ENCODE data around the gene ATP5ME. TPM values are rescaled to one million over a fixed set of nuclear protein-coding genes. Genes with fewer than 3 reads are reported as not detected.

Gene ATP5ME
- 100 to 1,000 TPM; 137 to 152 TPM for total RNA-seq
- 100 to 1,000 TPM; 419 to 542 TPM for polyA plus RNA-seq

GRCh38 chr4:674172-675035 is at the start of gene ATP5ME, which contains the start of gene MYL5:
Gene ATP5ME (minus strand): TSS chr4:674276. CDS start chr4:674247, 29 bp downstream.
Gene MYL5 (plus strand): TSS chr4:674542. CDS start chr4:678027, 3,485 bp downstream.
- Histone ChIP-seq H3K9me3 (ENCODE audit: control insufficient read depth in 1 of 2, low read length in 2 of 2) (no peaks in the 10 kb centered on the region), H3K4me3 (ENCODE audit: low read length in 2 of 2) (peak within 1 kb of the TSS; percentile 57 to 76), H3K27ac (ENCODE audit: low read depth, low read length) (peak within 1 kb of the TSS; percentile 99), H3K4me1 (ENCODE audit: insufficient read depth, low read length) (peaks cover 16% of the 10 kb centered on the region), H3K27me3 (ENCODE audit: insufficient read depth, low read length) (no peaks in the 10 kb centered on the region), H3K36me3 (ENCODE audit: insufficient read depth, low read length) (peaks cover 12% of the 10 kb centered on the region)
- ChIA-PET CTCF (ENCODE audit: partially characterized antibody) (interaction anchor here (1.4 to 3.3 kb wide), 2 partner anchors 11 to 430 kb away, joined by 3 to 19 read pairs; no protein-coding TSS in a partner anchor), POLR2A (ENCODE audit: partially characterized antibody) (interaction anchor here (0.6 to 4.4 kb wide), 15 partner anchors 9 to 550 kb away, joined by 3 to 57 read pairs (median 4); partner anchors contain the start of genes GAK, PCGF3, TMEM175 and ZNF718)
- Mint-ChIP-seq H3K36me3 (peaks cover 11 to 19% of the 10 kb centered on the region in 2 donors), H3K4me3 (peak within 1 kb of the TSS; percentile 86 to 93 (median 90)), H3K27ac (peak within 1 kb of the TSS; percentile 85 to 94 (median 92)), H3K4me1 (peaks cover 2 to 18% (median 10%) of the 10 kb centered on the region in 4 donors), H3K9me3 (no peaks in the 10 kb centered on the region), H3K27me3 (no peaks in the 10 kb centered on the region)
- intact Hi-C loops (cut with micrococcal nuclease) = loop anchor here (1.0 to 5.0 kb wide), 9 partner anchors 10 to 1183 kb away; partner anchors contain the start of genes DGKQ, GAK, LETM1 and PCGF3
- DNase-seq = peak; percentile 98 to 100 (median 98)

- Mint-ChIP-seq H3K4me3 (no peak overlapping the region), H3K27me3 (no peaks in the 10 kb centered on the region), H3K9me3 (no peaks in the 10 kb centered on the region), H3K27ac (no peak overlapping the region), H3K36me3 (peaks cover 10 to 11% of the 10 kb centered on the region in 2 donors), H3K4me1 (peaks cover 4 to 31% (median 16%) of the 10 kb centered on the region in 4 donors)
- intact Hi-C loops (cut with micrococcal nuclease) = no loop called here
- H3K4me3 ChIP-seq (ENCODE audit: low read length in 2 of 2) = no peak overlapping the region
- POLR2A ChIA-PET (ENCODE audit: partially characterized antibody) = no interaction called here
- H3K9me3 ChIP-seq (ENCODE audit: control insufficient read depth in 1 of 2, low read length in 2 of 2) = no peaks in the 10 kb centered on the region
- CTCF ChIA-PET (ENCODE audit: partially characterized antibody) = no interaction called here
- DNase-seq = no peak
- H3K36me3 ChIP-seq (ENCODE audit: insufficient read depth, low read length) = no peaks in the 10 kb centered on the region
- no peaks in the 10 kb centered on the region for H3K27me3 ChIP-seq (ENCODE audit: insufficient read depth, low read length)
- H3K27ac ChIP-seq (ENCODE audit: low read depth, low read length) = no peak overlapping the region
- H3K4me1 ChIP-seq (ENCODE audit: insufficient read depth, low read length) = no peaks in the 10 kb centered on the region
These were observed 48.8 kb upstream of the ATP5ME start for GRCh38 chr4:722851-723360.

GRCh38 chr4:722169-722725 is 48.2 kb upstream of the ATP5ME start:
- Mint-ChIP-seq H3K4me1 (peaks cover 8 to 36% (median 15%) of the 10 kb centered on the region in 4 donors), H3K27ac (no peak overlapping the region), H3K27me3 (no peaks in the 10 kb centered on the region), H3K9me3 (no peaks in the 10 kb centered on the region), H3K4me3 (no peak overlapping the region), H3K36me3 (peaks cover 10 to 11% of the 10 kb centered on the region in 2 donors)
- no peak for DNase-seq
- H3K36me3 ChIP-seq (ENCODE audit: insufficient read depth, low read length) = no peaks in the 10 kb centered on the region
- H3K27me3 ChIP-seq (ENCODE audit: insufficient read depth, low read length) = no peaks in the 10 kb centered on the region
- H3K4me1 ChIP-seq (ENCODE audit: insufficient read depth, low read length) = no peaks in the 10 kb centered on the region
- H3K27ac ChIP-seq (ENCODE audit: low read depth, low read length) = no peak overlapping the region
- H3K4me3 ChIP-seq (ENCODE audit: low read length in 2 of 2) = no peak overlapping the region
- CTCF ChIA-PET (ENCODE audit: partially characterized antibody) = no interaction called here
- intact Hi-C loops (cut with micrococcal nuclease) = no loop called here
- no peaks in the 10 kb centered on the region for H3K9me3 ChIP-seq (ENCODE audit: control insufficient read depth in 1 of 2, low read length in 2 of 2)
- POLR2A ChIA-PET (ENCODE audit: partially characterized antibody) = no interaction called here

- intact Hi-C loops (cut with micrococcal nuclease) = no loop called here
- POLR2A ChIA-PET (ENCODE audit: partially characterized antibody) = interaction anchor here (0.5 kb wide), 1 partner anchor 9 kb away, joined by 5 read pairs; no protein-coding TSS in a partner anchor
- CTCF ChIA-PET (ENCODE audit: partially characterized antibody) = no interaction called here
- DNase-seq = no peak
- no peaks in the 10 kb centered on the region for H3K27me3 ChIP-seq (ENCODE audit: insufficient read depth, low read length)
- H3K4me3 ChIP-seq (ENCODE audit: low read length in 2 of 2) = no peak overlapping the region
- Mint-ChIP-seq H3K27ac (peak overlapping the region in 1 of 7 donors; percentile 7), H3K9me3 (no peaks in the 10 kb centered on the region), H3K4me1 (peaks cover 8 to 33% (median 14%) of the 10 kb centered on the region in 4 donors), H3K27me3 (no peaks in the 10 kb centered on the region), H3K36me3 (peaks cover 8 to 11% of the 10 kb centered on the region in 2 donors), H3K4me3 (no peak overlapping the region)
- no peaks in the 10 kb centered on the region for H3K9me3 ChIP-seq (ENCODE audit: control insufficient read depth in 1 of 2, low read length in 2 of 2)
- no peaks in the 10 kb centered on the region for H3K36me3 ChIP-seq (ENCODE audit: insufficient read depth, low read length)
- H3K27ac ChIP-seq (ENCODE audit: low read depth, low read length) = no peak overlapping the region
- H3K4me1 ChIP-seq (ENCODE audit: insufficient read depth, low read length) = no peaks in the 10 kb centered on the region
These were observed 47.4 kb upstream of the ATP5ME start for GRCh38 chr4:721261-722168.

GRCh38 chr4:720111-720860 is 46.2 kb upstream of the ATP5ME start:
- peaks cover 8 to 31% (median 12%) of the 10 kb centered on the region in 4 donors for H3K4me1 Mint-ChIP-seq
- H3K27me3 Mint-ChIP-seq = no peaks in the 10 kb centered on the region
- H3K9me3 Mint-ChIP-seq = no peaks in the 10 kb centered on the region
- Histone ChIP-seq H3K9me3 (ENCODE audit: control insufficient read depth in 1 of 2, low read length in 2 of 2) (no peaks in the 10 kb centered on the region), H3K36me3 (ENCODE audit: insufficient read depth, low read length) (no peaks in the 10 kb centered on the region), H3K27me3 (ENCODE audit: insufficient read depth, low read length) (no peaks in the 10 kb centered on the region), H3K4me1 (ENCODE audit: insufficient read depth, low read length) (no peaks in the 10 kb centered on the region), H3K27ac (ENCODE audit: low read depth, low read length) (no peak overlapping the region), H3K4me3 (ENCODE audit: low read length in 2 of 2) (no peak overlapping the region)
- ChIA-PET POLR2A (ENCODE audit: partially characterized antibody) (no interaction called here), CTCF (ENCODE audit: partially characterized antibody) (no interaction called here)
- no peak for DNase-seq
- no peak overlapping the region for H3K4me3 Mint-ChIP-seq
- peaks cover 6 to 11% of the 10 kb centered on the region in 2 donors for H3K36me3 Mint-ChIP-seq
- H3K27ac Mint-ChIP-seq = no peak overlapping the region
- intact Hi-C loops (cut with micrococcal nuclease) = no loop called here

- ChIA-PET POLR2A (ENCODE audit: partially characterized antibody) (no interaction called here), CTCF (ENCODE audit: partially characterized antibody) (no interaction called here)
- Histone ChIP-seq H3K36me3 (ENCODE audit: insufficient read depth, low read length) (no peaks in the 10 kb centered on the region), H3K9me3 (ENCODE audit: control insufficient read depth in 1 of 2, low read length in 2 of 2) (no peaks in the 10 kb centered on the region), H3K27ac (ENCODE audit: low read depth, low read length) (no peak overlapping the region), H3K4me1 (ENCODE audit: insufficient read depth, low read length) (no peaks in the 10 kb centered on the region), H3K27me3 (ENCODE audit: insufficient read depth, low read length) (no peaks in the 10 kb centered on the region), H3K4me3 (ENCODE audit: low read length in 2 of 2) (no peak overlapping the region)
- Mint-ChIP-seq H3K4me1 (peaks cover 4 to 32% (median 11%) of the 10 kb centered on the region in 4 donors), H3K27ac (no peak overlapping the region), H3K4me3 (no peak overlapping the region), H3K9me3 (no peaks in the 10 kb centered on the region), H3K27me3 (no peaks in the 10 kb centered on the region), H3K36me3 (peaks cover 9 to 11% of the 10 kb centered on the region in 2 donors)
- no peak for DNase-seq
- intact Hi-C loops (cut with micrococcal nuclease) = no loop called here
These were observed 44.4 kb upstream of the ATP5ME start for GRCh38 chr4:718460-718859.

All from CD4-positive, alpha-beta memory T cell (primary cell).